ENCODE data around the gene GAPT.

The GAPT gene

DNA sequence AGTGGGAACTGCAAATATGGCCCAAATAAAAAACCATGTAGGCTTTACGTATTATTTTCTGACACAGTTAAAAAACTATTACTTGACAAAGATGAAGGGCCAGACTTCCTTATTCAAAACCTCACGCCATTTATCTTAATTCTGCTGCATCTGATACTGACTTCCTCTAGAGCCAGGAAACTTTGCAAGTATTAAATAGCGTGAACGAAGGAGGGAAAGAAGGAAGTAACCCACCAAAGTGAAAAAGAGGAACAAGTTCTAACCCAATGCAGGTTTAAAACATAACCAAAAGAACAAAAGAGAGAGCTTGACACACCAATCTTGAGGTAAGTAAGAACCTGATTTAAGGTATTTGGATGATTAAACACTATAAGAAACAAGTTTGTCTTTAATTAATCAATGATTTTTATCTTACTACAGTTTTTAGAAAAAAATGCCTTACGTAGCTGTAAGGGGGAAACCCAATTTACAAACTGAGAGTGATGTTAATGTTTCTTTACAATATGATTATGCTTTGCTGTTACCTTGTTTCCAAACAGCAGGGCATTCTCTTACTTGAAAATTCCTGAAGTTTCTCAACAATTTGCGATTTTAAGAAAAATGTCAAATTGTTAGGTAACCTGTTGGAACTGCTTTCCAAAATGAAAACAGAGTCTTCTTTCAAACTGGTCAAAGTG, at the start of gene GAPT:
Gene GAPT, plus strand, starts transcription at position 220 of the 677 bp plus-strand sequence. CDS start 3,102 bp downstream, outside the sequence.
- peak; percentile 94 for DNase-seq

GRCh38 chr5:58444805-58445204, 46.4 kb upstream of the GAPT start:
- DNase-seq: no peak

DNA sequence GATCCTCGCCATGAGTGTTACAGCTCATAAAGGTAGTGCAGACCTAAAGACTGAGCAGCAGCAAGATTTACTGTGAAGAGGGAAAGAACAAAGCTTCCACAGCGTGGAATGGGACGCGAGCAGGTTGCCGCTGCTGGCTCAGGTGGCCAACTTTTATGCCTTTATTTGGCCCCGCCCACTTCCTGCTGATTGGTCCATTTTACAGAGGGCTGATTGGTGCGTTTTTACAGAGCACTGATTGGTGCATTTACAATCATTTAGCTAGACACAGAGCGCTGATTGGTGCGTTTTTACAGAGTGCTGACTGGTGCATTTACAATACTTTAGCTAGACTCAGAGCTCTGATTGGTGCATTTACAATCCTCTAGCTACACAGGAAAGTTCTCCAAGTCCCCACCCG, 45.2 kb upstream of the GAPT start:
- no peak for DNase-seq

DNA sequence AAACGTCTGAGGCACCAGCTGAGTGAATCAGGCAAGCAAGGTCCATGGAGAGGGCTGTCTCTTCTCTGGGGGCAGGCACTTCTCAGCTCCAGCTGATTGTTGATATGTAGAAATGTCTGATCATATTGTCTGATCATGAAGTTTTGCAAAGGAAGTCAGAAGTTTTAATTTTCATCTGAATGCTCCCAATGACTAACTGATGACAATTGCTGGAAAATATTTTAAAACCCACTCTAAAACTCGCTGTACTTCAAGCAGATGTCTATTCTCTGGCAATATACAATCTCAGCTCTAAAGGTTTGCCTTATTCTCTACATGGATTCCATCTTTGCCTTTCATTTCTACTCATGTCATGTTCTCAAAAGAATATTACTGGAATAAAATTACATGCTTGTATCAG, 44.0 kb upstream of the GAPT start:
- DNase-seq: no peak

DNA sequence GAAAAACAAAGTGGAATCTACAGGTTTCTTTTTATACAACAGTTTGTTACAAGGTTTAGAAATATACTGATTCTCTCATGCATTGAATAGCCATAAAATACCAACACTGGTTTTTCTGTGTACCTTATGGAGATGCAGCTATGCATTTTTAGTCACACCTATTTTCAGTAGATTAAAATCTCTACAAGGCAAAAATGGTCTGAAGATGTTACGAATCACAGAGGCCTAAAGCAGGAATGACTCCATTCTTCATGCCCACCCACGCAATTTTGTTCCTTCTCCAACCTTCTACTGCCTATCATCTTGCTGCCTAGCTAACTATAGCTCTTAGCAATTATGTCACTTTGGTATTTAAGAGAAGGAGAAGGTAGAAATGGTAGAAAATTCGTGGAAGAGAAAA, 41.2 kb upstream of the GAPT start:
- DNase-seq: no peak

DNA sequence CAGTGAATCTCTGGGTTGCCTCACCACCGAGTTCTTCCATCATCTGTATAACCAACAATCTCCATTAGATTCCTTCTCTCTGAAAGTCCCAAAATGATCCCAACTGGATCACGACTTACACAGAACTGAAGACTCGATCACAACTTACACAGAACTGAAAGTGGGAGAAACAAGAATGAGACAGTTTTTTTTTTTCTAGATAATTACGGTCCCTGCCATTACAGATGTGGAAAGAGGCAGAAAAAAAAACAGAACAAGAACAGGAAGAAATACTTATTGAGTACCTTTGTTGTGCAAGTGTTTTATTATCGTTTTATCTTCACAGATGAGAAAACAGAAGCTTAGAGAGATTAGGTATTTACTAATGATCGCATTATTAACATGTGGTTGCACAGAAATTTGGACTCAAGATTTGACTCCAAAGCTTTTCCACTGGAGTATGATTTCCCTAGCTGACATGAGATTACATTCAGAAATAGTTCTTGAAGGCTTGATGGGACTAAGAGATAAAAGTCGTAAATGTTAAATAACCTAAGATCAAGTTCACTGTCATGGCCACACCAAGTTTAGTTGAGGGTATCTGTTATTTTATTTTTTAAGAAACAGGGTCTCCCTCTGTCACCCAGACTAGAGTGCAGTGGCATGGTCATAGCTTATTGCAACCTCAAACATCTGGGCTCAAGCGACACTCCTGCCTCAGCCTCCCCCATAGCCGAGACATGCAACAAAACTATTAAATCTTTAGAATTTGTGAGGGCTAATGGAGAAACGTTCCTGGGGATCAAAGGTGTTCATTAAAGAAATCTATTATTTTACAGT, 40.2 kb upstream of the GAPT start:
- DNase-seq: peak; percentile 47

DNA sequence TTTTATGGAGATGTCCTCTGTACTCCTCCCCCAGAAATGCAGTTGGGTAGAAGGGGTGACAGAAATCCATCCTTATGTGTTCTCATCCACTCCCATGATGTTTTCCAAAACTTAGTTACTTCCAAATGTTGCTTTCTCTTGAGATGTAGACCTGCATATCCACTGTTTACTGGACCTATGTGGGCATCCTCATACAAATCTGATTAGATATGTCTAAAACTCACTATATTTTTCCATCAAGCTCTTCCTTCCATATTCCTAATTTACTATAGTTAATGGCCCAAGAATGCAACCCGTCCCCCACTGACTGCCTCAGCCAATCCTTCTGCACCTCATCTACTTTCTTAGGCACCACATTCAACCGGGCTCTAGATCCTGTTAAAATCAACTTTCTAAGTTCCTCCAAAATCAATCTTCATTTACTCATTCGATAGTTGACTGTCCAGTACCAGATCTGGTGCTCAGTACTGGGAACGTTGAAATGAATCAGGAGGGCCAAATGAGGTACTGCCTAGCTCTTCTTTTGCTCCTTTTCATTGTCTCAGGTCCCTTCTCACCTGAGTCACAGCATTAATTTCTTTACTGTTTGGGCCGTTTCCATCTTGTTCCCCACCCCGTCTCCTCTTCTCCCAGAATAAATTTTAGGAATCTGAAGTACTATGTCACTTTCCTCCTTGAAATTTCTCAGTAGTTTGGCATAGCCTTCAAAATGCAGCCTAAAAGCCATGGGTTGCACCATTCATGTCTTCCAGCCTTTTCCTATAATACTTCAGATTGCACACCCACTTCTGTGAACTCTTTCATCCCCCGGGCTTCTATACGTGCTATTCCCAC, 39.3 kb upstream of the GAPT start:
- DNase-seq: no peak

DNA sequence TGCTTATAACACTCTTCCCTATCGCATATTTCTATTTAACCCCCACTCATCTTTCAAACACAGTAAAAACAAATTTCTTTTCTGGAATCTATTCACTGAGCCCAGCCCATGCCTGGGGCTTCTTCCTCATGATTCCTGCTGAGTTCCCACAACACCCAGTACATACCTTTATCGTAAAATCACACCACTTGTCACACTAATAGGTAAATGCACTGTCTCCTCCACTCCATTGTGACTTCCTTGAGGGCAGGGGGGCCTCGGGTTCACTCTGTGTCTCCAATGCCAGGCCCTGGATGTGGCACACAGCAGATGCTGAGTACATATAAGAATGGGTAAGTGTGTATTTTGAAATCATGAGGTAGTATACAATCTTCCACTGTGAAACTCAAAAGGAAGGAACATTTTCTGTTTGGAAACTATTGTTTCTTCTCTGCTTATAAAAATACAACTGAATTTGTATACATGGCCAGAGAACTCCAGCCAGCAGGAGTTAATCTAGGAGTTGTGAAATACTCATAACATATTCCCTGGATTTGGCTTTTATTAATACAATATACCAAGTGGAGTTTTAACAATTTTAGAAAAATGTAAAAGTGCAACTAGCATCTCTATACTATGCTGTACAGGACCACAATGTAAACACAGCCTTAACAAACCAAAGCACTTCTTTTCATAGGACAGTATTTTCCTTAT, 38.5 kb upstream of the GAPT start:
- DNase-seq: no peak

DNA sequence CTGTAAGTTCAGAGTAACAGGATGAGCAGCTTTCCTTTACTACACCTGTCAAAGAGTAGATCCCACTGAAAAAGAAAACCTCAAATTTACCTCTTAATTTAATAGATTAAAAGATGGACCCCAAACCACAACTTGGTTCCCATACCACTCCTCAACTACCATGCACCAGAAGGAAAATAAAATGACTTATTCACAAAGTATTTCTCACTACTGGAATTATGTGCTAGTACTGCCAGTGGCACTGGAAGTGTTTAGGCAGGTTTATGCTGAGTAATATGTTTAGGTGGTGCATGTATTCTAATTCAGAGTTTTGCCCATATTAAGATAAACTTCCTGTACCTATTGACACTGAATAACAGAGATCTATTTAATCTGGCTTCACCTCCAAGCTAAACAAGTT, 37.9 kb upstream of the GAPT start:
- DNase-seq: no peak

GRCh38 chr5:58454025-58454424, 37.2 kb upstream of the GAPT start:
- DNase-seq: no peak

DNA sequence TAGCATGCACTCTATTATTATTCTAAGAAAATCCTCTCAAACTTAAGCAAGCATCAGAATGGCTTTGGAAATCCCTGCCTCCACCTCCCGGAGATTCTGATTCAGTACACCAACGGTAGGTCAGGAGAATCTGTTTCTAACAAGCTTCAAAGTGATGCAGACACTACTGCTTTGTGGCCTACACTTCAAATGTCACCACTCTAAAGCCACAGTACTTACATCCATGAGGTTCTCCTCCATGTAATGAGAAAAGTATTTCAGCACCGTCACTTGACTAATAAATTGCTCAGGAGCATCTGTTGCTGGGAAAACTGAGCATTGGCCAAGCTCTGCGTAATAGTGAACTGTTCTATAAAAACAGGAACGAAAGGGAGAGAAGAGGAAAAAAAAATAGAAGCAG, 36.2 kb upstream of the GAPT start:
- no peak for DNase-seq

- DNase-seq: no peak
Observed at GRCh38 chr5:58455480-58455879, 35.8 kb upstream of the GAPT start.

- DNase-seq: no peak
Observed at GRCh38 chr5:58456026-58456425, 35.2 kb upstream of the GAPT start.

GRCh38 chr5:58456486-58456885, 34.7 kb upstream of the GAPT start:
- DNase-seq: no peak

- no peak for DNase-seq
Observed at GRCh38 chr5:58457050-58457449, 34.2 kb upstream of the GAPT start.

DNA sequence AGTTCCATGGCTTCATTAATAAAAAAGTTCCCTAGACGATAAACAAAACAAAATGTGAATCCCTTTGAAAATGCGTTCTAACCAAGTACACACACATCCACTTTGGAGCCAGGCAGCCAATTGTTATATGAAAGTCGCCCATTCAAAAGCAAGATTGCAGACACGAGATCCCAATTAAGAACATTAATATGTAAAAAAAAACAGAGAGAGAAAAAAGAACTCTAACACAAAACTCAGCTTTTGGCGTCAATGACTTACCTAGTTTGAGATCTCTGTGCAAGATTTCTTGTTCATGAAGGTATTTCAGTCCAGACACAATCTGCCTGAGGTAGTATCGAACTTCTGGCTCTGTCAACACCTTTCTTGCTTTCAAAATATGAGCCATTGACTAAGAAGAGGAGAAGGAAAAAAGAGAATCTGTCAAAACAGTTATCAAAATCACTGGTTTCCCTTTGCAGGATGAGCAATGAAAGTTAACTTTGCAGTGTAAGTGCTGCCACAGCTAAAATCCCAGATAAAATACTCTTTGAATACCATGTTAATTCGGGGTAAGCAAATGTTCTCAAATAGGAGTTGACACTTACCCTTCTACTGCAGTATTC, 33.0 kb upstream of the GAPT start:
- DNase-seq: no peak

DNA sequence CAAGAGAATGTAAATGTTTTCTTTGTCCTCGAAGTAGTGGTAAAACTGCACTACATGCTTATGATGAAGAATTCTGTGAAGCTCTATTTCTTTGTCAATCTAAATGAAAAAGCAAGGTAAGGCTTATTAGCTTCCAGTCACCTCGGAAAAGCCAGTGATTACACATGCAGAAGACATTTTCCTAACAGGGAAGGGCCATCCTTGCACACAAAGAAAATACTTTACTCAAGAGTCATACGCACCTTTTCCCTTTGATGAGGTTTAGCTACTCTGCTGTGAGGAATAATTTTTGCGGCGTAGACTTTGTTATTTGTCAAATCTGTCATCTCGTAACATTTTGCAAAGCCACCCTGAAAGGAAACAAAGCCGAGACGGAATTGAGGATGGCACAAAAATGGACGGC, 32.5 kb upstream of the GAPT start:
- no peak for DNase-seq

GRCh38 chr5:58459146-58460001, 31.9 kb upstream of the GAPT start:
- peak; percentile 47 for DNase-seq

DNA sequence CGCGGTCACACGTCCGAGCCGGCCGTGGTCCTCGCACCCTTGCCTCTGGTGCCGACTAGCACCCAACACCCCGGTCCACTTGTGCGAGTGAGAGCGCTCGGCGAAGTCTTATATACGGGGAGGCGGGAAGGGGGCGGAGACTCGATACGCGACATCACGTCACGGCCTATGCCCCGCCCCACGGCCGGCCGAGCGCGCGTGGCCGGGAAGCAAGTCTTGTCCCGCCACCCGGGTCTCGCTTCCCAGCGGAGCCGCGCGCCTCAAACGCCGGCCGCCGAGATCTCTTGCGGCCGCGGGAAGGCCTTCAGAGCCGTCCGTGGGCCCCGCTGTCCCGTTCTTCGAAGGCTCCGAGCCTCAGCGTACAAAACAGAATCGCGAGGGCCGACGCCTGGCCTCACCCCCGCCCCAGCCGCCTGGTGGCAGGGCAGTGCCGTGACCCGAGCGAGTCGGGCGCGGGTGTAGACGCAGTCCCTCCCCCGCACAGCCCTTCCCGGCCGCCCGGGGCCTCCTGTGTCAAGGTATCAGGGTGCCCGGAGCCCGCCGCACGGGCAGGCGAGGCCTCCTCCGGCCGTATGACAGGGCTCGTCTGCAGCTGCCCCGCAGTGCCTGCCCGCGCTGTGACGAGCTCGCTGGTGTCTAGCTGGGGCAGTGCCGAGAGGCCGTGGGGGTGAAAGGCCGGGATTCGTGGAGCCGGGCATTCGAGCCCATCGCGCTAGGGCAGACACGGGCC, 31.1 kb upstream of the GAPT start, which contains the start of gene PLK2:
Gene PLK2, minus strand, starts transcription at position 85 of the 730 bp plus-strand sequence. CDS start 127 bp downstream, outside the sequence.
- peak; percentile 75 for DNase-seq

- DNase-seq: peak; percentile 85
Observed at GRCh38 chr5:58460732-58461286, 30.4 kb upstream of the GAPT start.
